ENCODE measurements around the gene FAM174A.

Gene FAM174A

GRCh38 chr5:100535060-100536005 is at the start of gene FAM174A:
FAM174A (plus strand) TSS chr5:100535374; CDS start chr5:100535531, 157 bp downstream.
- peak; percentile 95 to 97 for DNase-seq

GRCh38 chr5:100493996-100494395 is 41.2 kb upstream of the FAM174A start:
- no peak for DNase-seq

- no peak for DNase-seq
These were observed 38.9 kb upstream of the FAM174A start for GRCh38 chr5:100496296-100496695.

- no peak for DNase-seq
These were observed 32.5 kb upstream of the FAM174A start for GRCh38 chr5:100502684-100503083.

GRCh38 chr5:100505984-100506670 is 29.0 kb upstream of the FAM174A start:
- peak; percentile 42 to 81 for DNase-seq

- DNase-seq: no peak
These were observed 18.9 kb upstream of the FAM174A start for GRCh38 chr5:100516285-100516684.

- peak in 1 of 2 experiments; percentile 3 for DNase-seq
These were observed 17.7 kb upstream of the FAM174A start for GRCh38 chr5:100517301-100517974.

GRCh38 chr5:100518377-100518776 is 16.8 kb upstream of the FAM174A start:
- no peak for DNase-seq

GRCh38 chr5:100519075-100519474 is 16.1 kb upstream of the FAM174A start:
- no peak for DNase-seq

GRCh38 chr5:100520348-100520747 is 14.8 kb upstream of the FAM174A start:
- no peak for DNase-seq

- peak in 1 of 2 experiments; percentile 69 for DNase-seq
These were observed 2.8 kb downstream of the FAM174A start for GRCh38 chr5:100537946-100538345.

GRCh38 chr5:100539519-100539918 is 4.3 kb downstream of the FAM174A start:
- DNase-seq: no peak

- DNase-seq: no peak
These were observed 6.9 kb downstream of the FAM174A start for GRCh38 chr5:100542086-100542485.

- DNase-seq: peak in 1 of 2 experiments; percentile 27
These were observed 10.8 kb downstream of the FAM174A start for GRCh38 chr5:100546001-100546400.

- DNase-seq: no peak
These were observed 15.4 kb downstream of the FAM174A start for GRCh38 chr5:100550531-100551051.

GRCh38 chr5:100551183-100551582 is 16.0 kb downstream of the FAM174A start:
- DNase-seq: no peak

GRCh38 chr5:100553209-100553608 is 18.0 kb downstream of the FAM174A start:
- no peak for DNase-seq

GRCh38 chr5:100560860-100561259 is 25.7 kb downstream of the FAM174A start:
- DNase-seq: no peak

GRCh38 chr5:100562821-100563220 is 27.6 kb downstream of the FAM174A start:
- DNase-seq: no peak

GRCh38 chr5:100566382-100567141 is 31.4 kb downstream of the FAM174A start:
- DNase-seq: no peak

GRCh38 chr5:100574716-100575115 is 39.5 kb downstream of the FAM174A start:
- no peak for DNase-seq

- DNase-seq: no peak
These were observed 40.6 kb downstream of the FAM174A start for GRCh38 chr5:100575815-100576214.

Data from NCI-H446 (cell line).